ENCODE measurements around the gene BRIP1.

GRCh38 chr17:61701334-61701733 is 162.0 kb downstream of the BRIP1 start:
- TF ChIP-seq POLR2A (IDR thresholded peaks at IDR 0.05; ENCODE audit: extremely low read depth, insufficient read length) (no peak), MAX (IDR thresholded peaks at IDR 0.05; ENCODE audit: low read depth, low read length) (no peak)

Measured in NB4 (cell line).